Measurements from ENCODE around the gene ZNF827. TPM values are rescaled to one million over a fixed set of nuclear protein-coding genes. Genes with fewer than 3 reads are reported as not detected.

ZNF827 gene
- total and polyA plus RNA-seq, 2 experiments from 2014 or later, result 20.3 to 33.1 TPM

- TF ChIP-seq ZNF462 (CRISPR knock-in tag; IDR thresholded peaks at IDR 0.05) (no peak), CTCF (conservative IDR thresholded peaks at IDR 0.05; ENCODE audit: low read depth in 2 of 2) (no peak), POLR2AphosphoS5 (IDR thresholded peaks at IDR 0.05; ENCODE audit: low read depth) (no peak), CREB1 (CRISPR knock-in tag; IDR thresholded peaks at IDR 0.05; ENCODE audit: low read depth) (no peak)
These were observed 124.4 kb downstream of the ZNF827 start (continued) for GRCh38 chr4:145814246-145814645.

- peaks cover 29% of the 10 kb centered on the region; the same call in 1 of the 2 replicates for H3K36me3 ChIP-seq (ENCODE audit: insufficient read depth)
- peaks cover 4% of the 10 kb centered on the region for H3K9me2 ChIP-seq (ENCODE audit: insufficient read depth)
- peaks cover 5% of the 10 kb centered on the region for H3K4me1 Mint-ChIP-seq
- peaks cover 3% of the 10 kb centered on the region for H3K27me3 Mint-ChIP-seq (ENCODE audit: insufficient read depth, low read depth, poor library complexity)
- H3K27me3 ChIP-seq (ENCODE audit: insufficient read depth), result no peaks in the 10 kb centered on the region
- H2AFZ ChIP-seq, result no peak overlapping the region
- no peaks in the 10 kb centered on the region for H3K79me2 ChIP-seq (replicated peaks; ENCODE audit: insufficient read depth)
- no peaks in the 10 kb centered on the region for H3F3A ChIP-seq (replicated peaks; ENCODE audit: low read depth)
- H4K20me1 ChIP-seq (replicated peaks; ENCODE audit: insufficient read depth), result 0 out of 2 replicates have a peak, but pooled peaks cover 3% of the 10 kb centered on the region
- H3K4me3 ChIP-seq, result no peak overlapping the region
- H3K27ac ChIP-seq (ENCODE audit: low read depth), result no peak overlapping the region
- ATAC-seq, result no peak
- H3K4me1 ChIP-seq (ENCODE audit: insufficient read depth), result peaks cover 5% of the 10 kb centered on the region; the same call in 1 of the 2 replicates
- no peak overlapping the region for H3K27ac Mint-ChIP-seq
- H3K9me3 Mint-ChIP-seq, result peaks cover 21% of the 10 kb centered on the region
- H3K36me3 Mint-ChIP-seq (ENCODE audit: low read depth), result peaks cover 95% of the 10 kb centered on the region
- no peak overlapping the region for H3K4me2 ChIP-seq
- H3K4me3 Mint-ChIP-seq, result no peak overlapping the region
- no peak for DNase-seq (ENCODE audit: low spot score)
- TF ChIP-seq CREB1 (CRISPR knock-in tag; IDR thresholded peaks at IDR 0.05; ENCODE audit: low read depth), result no peak
- no peak for TF ChIP-seq NANOG (IDR thresholded peaks at IDR 0.05; ENCODE audit: borderline replicate concordance)
- TF ChIP-seq EZH2 (IDR thresholded peaks at IDR 0.05; ENCODE audit: low read depth, unreplicated experiment), result no peak
- TF ChIP-seq ETS1 (IDR thresholded peaks at IDR 0.05), result no peak
- no peak for TF ChIP-seq CTCF (conservative IDR thresholded peaks at IDR 0.05; ENCODE audit: low read depth in 2 of 2)
- no peak for TF ChIP-seq ZNF114 (CRISPR knock-in tag; IDR thresholded peaks at IDR 0.05)
- TF ChIP-seq JUNB (IDR thresholded peaks at IDR 0.05; ENCODE audit: unreplicated experiment), result no peak
- TF ChIP-seq STAT1 (IDR thresholded peaks at IDR 0.05; ENCODE audit: unreplicated experiment), result no peak
- TF ChIP-seq EZH2phosphoT487 (IDR thresholded peaks at IDR 0.05; ENCODE audit: unreplicated experiment), result no peak
- no peak for TF ChIP-seq POLR2AphosphoS5 (IDR thresholded peaks at IDR 0.05; ENCODE audit: low read depth)
These were observed 125.7 kb downstream of the ZNF827 start for GRCh38 chr4:145812919-145813318.

Measured in GM23338 (cell line).